ENCODE results near the gene SRGAP2C.
"Not testable (repeated sequence)": the region's sequence is repeated elsewhere in the genome, so short reads cannot be mapped to it uniquely, and the experiment has no call there.

DNA sequence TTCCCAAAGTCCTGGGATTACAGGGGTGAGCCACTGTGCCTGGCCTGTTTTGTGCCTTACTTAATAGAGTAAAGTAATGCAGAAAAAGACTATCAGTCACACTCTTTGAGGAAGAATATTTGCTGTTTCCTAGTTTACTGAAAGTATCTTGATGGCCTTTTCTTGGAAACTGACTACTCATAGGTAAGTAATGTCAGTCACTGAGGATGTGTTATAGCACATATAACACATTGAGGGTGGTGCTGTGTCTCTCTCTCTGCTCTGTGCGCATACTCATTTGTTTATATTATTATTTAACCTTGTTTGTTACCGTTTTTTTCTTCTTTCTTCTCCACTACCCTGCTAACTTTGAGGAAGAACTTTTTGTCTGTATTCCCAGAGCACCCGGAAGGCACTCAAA is 93.4 kb downstream of the SRGAP2C start:
- TF ChIP-seq, protein P1, sequence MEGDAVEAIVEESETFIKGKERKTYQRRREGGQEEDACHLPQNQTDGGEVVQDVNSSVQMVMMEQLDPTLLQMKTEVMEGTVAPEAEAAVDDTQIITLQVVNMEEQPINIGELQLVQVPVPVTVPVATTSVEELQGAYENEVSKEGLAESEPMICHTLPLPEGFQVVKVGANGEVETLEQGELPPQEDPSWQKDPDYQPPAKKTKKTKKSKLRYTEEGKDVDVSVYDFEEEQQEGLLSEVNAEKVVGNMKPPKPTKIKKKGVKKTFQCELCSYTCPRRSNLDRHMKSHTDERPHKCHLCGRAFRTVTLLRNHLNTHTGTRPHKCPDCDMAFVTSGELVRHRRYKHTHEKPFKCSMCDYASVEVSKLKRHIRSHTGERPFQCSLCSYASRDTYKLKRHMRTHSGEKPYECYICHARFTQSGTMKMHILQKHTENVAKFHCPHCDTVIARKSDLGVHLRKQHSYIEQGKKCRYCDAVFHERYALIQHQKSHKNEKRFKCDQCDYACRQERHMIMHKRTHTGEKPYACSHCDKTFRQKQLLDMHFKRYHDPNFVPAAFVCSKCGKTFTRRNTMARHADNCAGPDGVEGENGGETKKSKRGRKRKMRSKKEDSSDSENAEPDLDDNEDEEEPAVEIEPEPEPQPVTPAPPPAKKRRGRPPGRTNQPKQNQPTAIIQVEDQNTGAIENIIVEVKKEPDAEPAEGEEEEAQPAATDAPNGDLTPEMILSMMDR (IDR thresholded peaks at IDR 0.05), result not testable (repeated sequence)
- TF ChIP-seq POLR2AphosphoS5 (IDR thresholded peaks at IDR 0.05; ENCODE audit: insufficient read depth in 1 of 2, low read depth in 1 of 2), result not testable (repeated sequence)

All from vagina (tissue), 2 donors.